GM10266 (cell line): Measurements from ENCODE around the gene PAPOLA.
A peak's percentile ranks its signal among the peaks of the same experiment; 100 is the strongest.

Source experiments
- DNase-seq: peaks from one replicate; pipeline ENCODE4 v3.0.0; 2012; ENCODE audit errors: extremely low spot score
- CTCF ChIP-seq: IDR thresholded peaks from 2 replicates; pipeline ENCODE4 v1.5.1; 2012; ENCODE audit warnings: mild to moderate bottlenecking, low read depth; ENCODE audit not compliant: control insufficient read depth, insufficient read depth; ENCODE audit errors: missing control alignments

PAPOLA gene

GRCh38 chr14:96559571-96559970, 57.4 kb downstream of the PAPOLA start:
- TF ChIP-seq CTCF, result no peak
- no peak for DNase-seq

GRCh38 chr14:96564389-96564788, 62.2 kb downstream of the PAPOLA start:
- DNase-seq, result no peak
- no peak for TF ChIP-seq CTCF

- TF ChIP-seq CTCF, result no peak
- no peak for DNase-seq
These were observed 63.6 kb downstream of the PAPOLA start for GRCh38 chr14:96565811-96566210.

- TF ChIP-seq CTCF, result peak; percentile 65
- DNase-seq, result no peak
These were observed 65.2 kb downstream of the PAPOLA start for GRCh38 chr14:96567289-96567899.

- no peak for TF ChIP-seq CTCF
- DNase-seq, result no peak
These were observed 66.4 kb downstream of the PAPOLA start for GRCh38 chr14:96568621-96569020.

GRCh38 chr14:96571311-96571710, 69.1 kb downstream of the PAPOLA start:
- TF ChIP-seq CTCF, result no peak
- no peak for DNase-seq

- DNase-seq, result no peak
- TF ChIP-seq CTCF, result no peak
These were observed 71.4 kb downstream of the PAPOLA start for GRCh38 chr14:96573473-96574100.
